B cell (primary cell): Measurements from ENCODE around the gene XAGE5. TPM values are rescaled to one million over a fixed set of nuclear protein-coding genes. Genes with fewer than 3 reads are reported as not detected.
"Not testable (repeated sequence)": the region's sequence is repeated elsewhere in the genome, so short reads cannot be mapped to it uniquely, and the experiment has no call there.

Experiments used
- ATAC-seq: fragments of 200-7000 bp; cut with Tn5 transposase; one replicate; pipeline ENCODE4 v1.10.0; 2021; ENCODE audit warnings: low read depth, mild to moderate bottlenecking, moderate number of reproducible peaks, moderate library complexity
- CTCF ChIA-PET: fragments of 350-600 bp; sonication (Branson Sonifier 250); formaldehyde crosslinking; loops from one replicate; lab custom pipeline; 2021; ENCODE audit warnings: antibody characterized with exemption, inconsistent platforms; lab: Charles Lee
- POLR2A ChIA-PET: fragments of 350-600 bp; sonication (Branson Sonifier 250); formaldehyde crosslinking; loops from one replicate; lab custom pipeline; 2021; ENCODE audit warnings: antibody characterized with exemption; lab: Charles Lee
- DNase-seq: peaks from one replicate; pipeline ENCODE4 v3.0.0; 2013
- H2AFZ ChIP-seq: 2 replicates; pipeline ENCODE4 v1.6.1; 2012; ENCODE audit warnings: mild to moderate bottlenecking, low read depth, low read length; ENCODE audit not compliant: insufficient read depth, poor library complexity, severe bottlenecking
- H3K27ac ChIP-seq, 2 donors: 1 replicate in 1 of 2; 2 replicates in 1 of 2; pipeline ENCODE4 v1.5.1; 2012 to 2013; ENCODE audit warnings: low read length in 2 of 2, mild to moderate bottlenecking in 2 of 2, moderate library complexity in 1 of 2
- H3K27me3 ChIP-seq, 4 experiments: fragments of 200-600 bp in 1 of 4; sonication (generic) in 1 of 4; replicated peaks in 1 of 4; 1 replicate in 2 of 4; 2 replicates in 2 of 4; pipeline versions ENCODE4 v1.6.1 to v1.7.0; 2013 to 2016; ENCODE audit warnings: low read length in 3 of 4, mild to moderate bottlenecking in 2 of 4, mixed read lengths in 1 of 4, moderate library complexity in 1 of 4; ENCODE audit not compliant: insufficient read depth in 4 of 4, control insufficient read depth in 3 of 4; ENCODE audit errors: control extremely low read depth in 1 of 4
- H3K36me3 ChIP-seq, 2 experiments: replicated peaks in 1 of 2; 1 replicate in 1 of 2; 2 replicates in 1 of 2; pipeline versions ENCODE4 v1.6.1 to v1.7.1; 2013; ENCODE audit warnings: low read length in 1 of 2; ENCODE audit not compliant: insufficient read depth in 2 of 2, control insufficient read depth in 1 of 2; ENCODE audit errors: control extremely low read depth in 1 of 2, extremely low read depth in 1 of 2
- H3K4me1 ChIP-seq, 2 donors: fragments of 200-600 bp in 1 of 2; sonication (generic) in 1 of 2; 1 replicate in 1 of 2; 2 replicates in 1 of 2; pipeline versions ENCODE4 v1.5.1 to v1.6.1; 2013 to 2017; ENCODE audit warnings: low read length in 2 of 2; ENCODE audit not compliant: control insufficient read depth in 2 of 2, insufficient read depth in 2 of 2
- H3K4me2 ChIP-seq: replicated peaks from 2 replicates; pipeline ENCODE3; 2012; ENCODE audit warnings: mild to moderate bottlenecking, low read depth, low read length; ENCODE audit not compliant: poor library complexity, severe bottlenecking
- H3K4me3 ChIP-seq, 5 experiments: fragments of 200-600 bp in 1 of 5; sonication (generic) in 1 of 5; 1 replicate in 3 of 5; 2 replicates in 2 of 5; pipeline versions ENCODE4 v1.5.1 to v1.7.0; 2011 to 2016; ENCODE audit warnings: low read length in 4 of 5, mild to moderate bottlenecking in 4 of 5, low read depth in 2 of 5, control low read depth in 1 of 5, moderate library complexity in 1 of 5; ENCODE audit not compliant: insufficient read depth in 1 of 5; ENCODE audit errors: control extremely low read depth in 1 of 5, extremely low read depth in 1 of 5
- H3K79me2 ChIP-seq: fragments of 200-600 bp; sonication (generic); one replicate; pipeline ENCODE4 v1.6.0; 2016; ENCODE audit warnings: low read length; ENCODE audit not compliant: control insufficient read depth, insufficient read depth
- H3K9ac ChIP-seq: fragments of 200-600 bp; sonication (generic); 2 replicates; pipeline ENCODE4 v1.6.1; 2017; ENCODE audit warnings: mild to moderate bottlenecking, low read length, moderate library complexity
- H3K9me3 ChIP-seq, 3 donors: one replicate each; pipeline versions ENCODE4 v1.6.1 to v1.7.1; 2013; ENCODE audit warnings: low read length in 2 of 3; ENCODE audit not compliant: control insufficient read depth in 2 of 3, insufficient read depth in 1 of 3; ENCODE audit errors: control extremely low read depth in 1 of 3
- H4K20me1 ChIP-seq: 2 replicates; pipeline ENCODE4 v1.6.0; 2012; ENCODE audit warnings: mild to moderate bottlenecking, low read length; ENCODE audit not compliant: insufficient read depth, control insufficient read depth, poor library complexity, severe bottlenecking
- H3K27ac Mint-ChIP-seq: one replicate; pipeline ENCODE4 v1.8.0; 2021; ENCODE audit warnings: mixed read lengths
- H3K27me3 Mint-ChIP-seq: one replicate; pipeline ENCODE4 v1.8.0; 2021; ENCODE audit warnings: mixed read lengths
- H3K4me1 Mint-ChIP-seq: one replicate; pipeline ENCODE4 v1.8.0; 2021; ENCODE audit warnings: mixed read lengths
- H3K4me3 Mint-ChIP-seq: one replicate; pipeline ENCODE4 v1.8.0; 2021; ENCODE audit warnings: mixed read lengths
- H3K9me3 Mint-ChIP-seq: one replicate; pipeline ENCODE4 v1.8.0; 2022; ENCODE audit warnings: mixed read lengths; ENCODE audit not compliant: insufficient read depth
- CTCF ChIP-seq: fragments of 200-600 bp; IDR thresholded peaks from one replicate; pipeline ENCODE4 v1.8.0; 2022; ENCODE audit warnings: antibody characterized with exemption, mild to moderate bottlenecking
- EZH2 ChIP-seq: IDR thresholded peaks from 2 replicates; pipeline ENCODE4 v1.6.1; 2012; ENCODE audit warnings: borderline replicate concordance, low read depth, mild to moderate bottlenecking, moderate library complexity, low read length; ENCODE audit not compliant: insufficient read depth, poor library complexity, severe bottlenecking
- WGBS: methylation state at CpG from one replicate; pipeline ENCODE4 v1.1.5; 2013; ENCODE audit warnings: missing lambda C conversion rate; ENCODE audit not compliant: insufficient coverage; 5-methylcytosine and 5-hydroxymethylcytosine counted together
- intact Hi-C: fragments of 100-400 bp; cut with micrococcal nuclease; formaldehyde crosslinking; loops from one replicate; pipeline ENCODE4 v1.10.0; 2022
- polyA plus RNA-seq: library from polyadenylated mRNA; depleted of rRNA; stranded (reverse); fragments of >200 nt; gene quantifications from 2 replicates; pipeline ENCODE4 v1.2.3, GENCODE V29; 2012
- total RNA-seq, 2 donors: library from RNA; stranded (reverse); fragments of 120-200 nt in 1 of 2; gene quantifications; 1 replicate in 1 of 2; 2 replicates in 1 of 2; pipeline versions ENCODE4 v1.2.3 to v1.2.4, GENCODE V29; 2013 to 2022

The XAGE5 gene
- total and polyA plus RNA-seq, 2 donors (not counting 1 experiment from before 2014, with no cell fraction given), result not detected

- Mint-ChIP-seq H3K4me3 (no peak overlapping the region), H3K27me3 (no peaks in the 10 kb centered on the region), H3K4me1 (no peaks in the 10 kb centered on the region), H3K27ac (no peak overlapping the region), H3K9me3 (no peaks in the 10 kb centered on the region)
- H2AFZ ChIP-seq, result no peak overlapping the region
- H3K9ac ChIP-seq, result no peak overlapping the region
- no peak overlapping the region for H3K4me3 ChIP-seq
- no peak for DNase-seq
- H3K4me1 ChIP-seq, result no peaks in the 10 kb centered on the region
- no peak for TF ChIP-seq CTCF
- TF ChIP-seq EZH2, result no peak
- intact Hi-C loops, result no loop called here
- H3K27me3 ChIP-seq, result no peaks in the 10 kb centered on the region
- H3K9me3 ChIP-seq, result no peaks in the 10 kb centered on the region
- no peak overlapping the region for H3K4me2 ChIP-seq
- H3K36me3 ChIP-seq, result no peaks in the 10 kb centered on the region
- CTCF ChIA-PET, result no interaction called here
- POLR2A ChIA-PET, result no interaction called here
- H3K27ac ChIP-seq, result no peak overlapping the region
- no peaks in the 10 kb centered on the region for H4K20me1 ChIP-seq
- no peaks in the 10 kb centered on the region for H3K79me2 ChIP-seq
- WGBS, result no CpG with 5 or more reads among the region's 2 CpGs
- no peak for ATAC-seq
These were observed 28.1 kb downstream of the XAGE5 start for GRCh38 chrX:52839137-52839536.

DNA sequence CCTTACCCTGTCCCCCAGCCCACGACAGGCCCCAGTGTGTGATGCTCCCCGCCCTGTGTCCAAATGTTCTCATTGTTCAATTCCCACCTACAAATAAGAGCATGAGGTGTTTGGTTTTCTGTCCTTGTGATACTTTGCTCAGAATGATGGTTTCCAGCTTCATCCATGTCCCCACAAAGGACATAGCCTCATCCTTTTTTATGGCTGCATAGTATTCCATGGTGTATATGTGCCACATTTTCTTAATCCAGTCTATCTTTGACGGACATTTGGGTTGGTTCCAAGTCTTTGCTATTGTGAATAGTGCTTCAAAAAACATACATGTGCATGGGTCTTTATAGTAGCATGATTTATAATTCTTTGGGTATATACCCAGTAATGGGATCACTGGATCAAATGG, 32.5 kb downstream of the XAGE5 start:
- H3K9me3 ChIP-seq, H3K36me3 ChIP-seq, H3K4me2 ChIP-seq, CTCF ChIA-PET, H3K4me3 ChIP-seq, intact Hi-C loops, POLR2A ChIA-PET, H3K27ac Mint-ChIP-seq, H4K20me1 ChIP-seq, H3K9me3 Mint-ChIP-seq, H3K4me3 Mint-ChIP-seq, H3K27ac ChIP-seq, H3K27me3 Mint-ChIP-seq, H2AFZ ChIP-seq, H3K4me1 ChIP-seq, ATAC-seq, H3K27me3 ChIP-seq, H3K4me1 Mint-ChIP-seq, H3K79me2 ChIP-seq, DNase-seq, H3K9ac ChIP-seq: not testable (repeated sequence)
- no CpG with 5 or more reads among the region's 3 CpGs for WGBS
